Left cardiac atrium (tissue), 4 donors: Measurements from ENCODE around the gene FHDC1. TPM values are rescaled to one million over a fixed set of nuclear protein-coding genes. Genes with fewer than 3 reads are reported as not detected.

Source experiments
- ATAC-seq, 2 donors: fragments of 200-7000 bp; cut with Tn5 transposase; one replicate each; pipeline ENCODE4 v1.9.1; 2020; ENCODE audit warnings: mild to moderate bottlenecking in 2 of 2, moderate library complexity in 2 of 2
- DNase-seq: peaks from one replicate; pipeline ENCODE4 v3.0.0-alpha.2; 2020
- intact Hi-C, 2 donors: fragments of 100-400 bp; cut with DNase I; formaldehyde crosslinking; loops; one replicate each; pipeline versions ENCODE4 v1.14.1 to v1.15.1; 2022 to 2023
- total RNA-seq, 2 donors: library from RNA; stranded (reverse); fragmentation: NEBNext Ultra II Directional; extraction: Animal tissue kit (Norgen Biotek cat#: 25700); gene quantifications; one replicate each; pipeline ENCODE4 v1.2.1, GENCODE V29; 2021
- donor health status: DM: no; HTN: yes; CAD: no.
- donor health status: DM: no; HTN: yes; CAD: no; lungs with severe emphysema.
- donor health status: DM: yes; HTN: yes; CAD: no.
- donor health status: Dilated cardiomyopathy.

FHDC1 gene
- total RNA-seq, 2 donors from 2014 or later, result 0.50 to 0.53 TPM

GRCh38 chr4:152997771-152998487, 61.8 kb downstream of the FHDC1 start:
- ATAC-seq (peak in 1 of 2 donors; percentile 64), DNase-seq (no peak)
- intact Hi-C loops, result no loop called here

DNA sequence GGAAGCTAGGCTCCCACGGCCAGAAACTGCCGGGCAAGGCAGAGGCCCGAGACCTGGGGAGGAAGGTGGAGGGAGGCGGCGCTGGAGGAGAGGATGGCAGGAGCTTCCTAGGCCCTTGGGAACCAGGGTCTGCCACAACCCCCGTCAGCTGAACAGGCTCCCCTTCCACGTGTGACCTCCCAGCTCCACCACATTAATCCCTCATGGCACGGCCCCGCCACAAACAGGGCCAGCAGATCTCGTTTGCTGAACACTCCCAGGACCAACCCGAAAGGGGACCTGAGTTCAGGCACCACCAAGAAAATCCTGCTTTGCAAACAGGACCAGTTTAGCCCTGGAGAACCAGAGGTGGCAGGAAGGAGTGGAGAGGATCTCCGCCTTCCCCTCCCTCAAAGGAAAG, 62.7 kb downstream of the FHDC1 start:
- DNase-seq, result no peak
- intact Hi-C loops, result no loop called here
- ATAC-seq, result no peak

DNA sequence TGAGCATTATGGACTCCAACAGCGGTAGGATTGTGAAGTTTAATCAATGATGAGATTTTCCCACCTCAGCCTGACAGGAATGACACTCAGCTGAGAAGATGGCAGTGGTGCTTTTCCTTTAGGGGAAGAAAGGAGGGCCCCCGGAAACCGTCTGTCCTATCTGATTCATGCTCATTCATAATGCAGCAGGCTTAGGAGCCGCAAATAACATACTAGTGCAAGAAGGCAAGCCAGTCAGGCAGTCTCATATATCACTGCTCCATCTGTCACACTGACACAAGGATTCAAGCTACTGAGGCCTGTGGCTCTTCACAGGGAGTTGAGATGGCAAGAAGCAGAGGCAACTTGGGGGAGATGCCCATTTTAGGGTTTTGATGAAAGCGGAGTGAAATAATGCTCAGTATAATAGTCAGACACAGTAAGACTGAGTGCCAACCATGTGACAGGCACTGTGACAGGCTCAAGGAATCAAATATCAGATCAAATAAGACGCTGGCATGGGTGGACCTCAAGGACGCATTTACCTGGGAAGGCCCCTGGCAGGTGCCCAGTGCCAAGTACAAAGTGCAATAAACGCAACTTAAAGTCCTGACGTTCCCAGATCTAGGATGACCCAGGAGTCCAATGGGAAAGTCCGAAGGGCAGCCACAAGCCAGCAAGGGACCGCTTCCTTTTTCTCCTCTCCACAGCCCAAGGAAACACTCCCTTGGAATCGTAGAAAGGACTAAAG, 63.4 kb downstream of the FHDC1 start:
- ATAC-seq (no peak), DNase-seq (no peak)
- intact Hi-C loops, result no loop called here

DNA sequence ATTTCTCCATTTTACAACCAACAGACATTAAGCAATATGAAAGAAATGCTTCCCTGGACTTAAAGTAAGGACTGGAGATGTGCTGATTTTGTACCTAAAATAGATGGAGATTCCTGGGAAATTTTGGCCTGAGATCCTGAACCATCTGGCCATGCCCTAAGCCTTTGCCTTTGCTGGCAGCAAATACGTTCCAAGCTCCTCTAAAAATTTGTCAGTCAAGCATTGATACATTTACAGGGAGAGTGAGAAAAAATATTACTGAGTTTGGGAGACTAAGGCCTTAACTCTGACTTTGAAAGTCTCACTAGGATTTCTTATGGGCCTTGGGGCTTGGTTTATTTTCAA, 63.9 kb downstream of the FHDC1 start:
- intact Hi-C loops, result no loop called here
- no peak for DNase-seq
- no peak for ATAC-seq

GRCh38 chr4:153001626-153002025, 65.5 kb downstream of the FHDC1 start:
- ATAC-seq (no peak), DNase-seq (no peak)
- intact Hi-C loops, result no loop called here

DNA sequence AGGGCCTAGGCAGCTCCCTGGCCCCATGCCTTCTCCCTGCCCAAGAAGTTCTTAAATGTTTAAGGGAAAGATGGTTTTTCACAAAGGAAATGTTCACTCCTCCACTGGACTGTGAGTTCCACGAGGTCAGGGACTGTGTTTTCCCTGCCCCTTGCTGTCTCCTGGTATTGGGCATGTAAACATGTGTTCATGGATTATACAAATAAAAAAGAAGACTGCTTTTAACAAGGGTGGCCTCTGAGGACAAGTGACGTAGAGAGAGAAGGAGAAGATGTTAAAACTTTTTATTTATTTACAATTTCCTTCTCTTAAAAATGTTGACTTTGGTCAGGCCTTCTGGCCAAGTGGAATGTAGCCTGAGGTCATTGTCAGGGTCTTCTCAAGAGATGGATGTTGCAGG, 66.0 kb downstream of the FHDC1 start:
- intact Hi-C loops, result no loop called here
- ATAC-seq (no peak), DNase-seq (no peak)

- ATAC-seq (no peak), DNase-seq (no peak)
- intact Hi-C loops, result no loop called here
Observed at GRCh38 chr4:153004081-153004850, 68.1 kb downstream of the FHDC1 start.

DNA sequence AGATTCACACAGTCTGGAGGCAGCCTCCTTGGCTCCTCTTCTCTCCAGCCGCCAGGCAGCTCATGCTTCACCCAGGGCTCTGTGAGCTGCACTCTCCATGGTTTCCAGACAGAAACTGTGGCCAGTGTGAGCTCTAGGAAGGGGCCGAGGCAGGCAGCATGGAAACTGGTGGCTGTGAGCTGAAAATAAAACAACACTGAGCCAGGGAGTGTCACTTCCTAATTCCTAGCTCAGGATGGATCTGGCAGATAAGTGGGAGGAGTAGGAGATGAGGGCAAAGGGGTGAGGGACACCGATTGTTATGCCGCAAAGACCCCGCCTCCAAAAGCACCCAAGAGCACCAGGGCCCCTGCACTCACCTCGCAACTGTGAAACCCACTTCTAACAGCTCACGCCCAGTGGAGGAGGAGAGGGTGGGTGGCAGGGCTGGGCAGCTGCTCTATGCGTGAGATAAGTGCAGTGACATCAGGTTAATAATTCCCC, 69.8 kb downstream of the FHDC1 start:
- peak; percentile 31 for DNase-seq
- ATAC-seq, result peak in 1 of 2 donors; percentile 61
- intact Hi-C loops, result no loop called here

DNA sequence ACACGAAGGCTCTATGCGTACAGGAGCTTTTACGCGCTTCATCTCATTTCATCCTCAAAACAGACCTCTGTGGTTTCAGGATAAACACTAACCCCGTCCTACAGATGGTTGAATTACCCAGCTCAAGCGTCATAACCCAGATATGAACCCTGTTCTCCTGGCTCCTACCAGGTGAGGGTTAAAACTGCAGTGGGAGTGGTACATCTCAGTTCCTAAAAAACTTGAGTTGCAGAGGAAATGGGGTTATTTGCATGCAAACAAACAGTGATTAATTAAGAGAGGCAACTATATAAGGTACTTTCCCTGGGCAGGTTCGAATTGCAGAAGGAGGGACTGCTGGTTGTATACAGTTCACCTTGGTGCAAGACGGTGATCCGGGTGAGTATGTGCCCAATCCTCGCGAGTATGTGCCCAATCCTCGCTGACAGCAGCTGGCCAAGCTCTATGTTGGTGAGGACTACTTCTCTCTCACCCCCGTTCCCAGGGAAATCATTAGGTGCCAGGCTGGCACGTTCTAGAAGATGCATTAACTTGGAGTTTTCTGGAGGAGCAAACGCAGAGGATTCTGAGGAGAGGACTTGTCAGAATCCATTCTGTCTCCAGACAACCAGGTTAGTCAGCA, 72.6 kb downstream of the FHDC1 start:
- DNase-seq (no peak), ATAC-seq (no peak)
- intact Hi-C loops, result no loop called here

- DNase-seq, result no peak
- intact Hi-C loops, result no loop called here
- no peak for ATAC-seq
Observed at GRCh38 chr4:153010146-153010545, 74.0 kb downstream of the FHDC1 start.

DNA sequence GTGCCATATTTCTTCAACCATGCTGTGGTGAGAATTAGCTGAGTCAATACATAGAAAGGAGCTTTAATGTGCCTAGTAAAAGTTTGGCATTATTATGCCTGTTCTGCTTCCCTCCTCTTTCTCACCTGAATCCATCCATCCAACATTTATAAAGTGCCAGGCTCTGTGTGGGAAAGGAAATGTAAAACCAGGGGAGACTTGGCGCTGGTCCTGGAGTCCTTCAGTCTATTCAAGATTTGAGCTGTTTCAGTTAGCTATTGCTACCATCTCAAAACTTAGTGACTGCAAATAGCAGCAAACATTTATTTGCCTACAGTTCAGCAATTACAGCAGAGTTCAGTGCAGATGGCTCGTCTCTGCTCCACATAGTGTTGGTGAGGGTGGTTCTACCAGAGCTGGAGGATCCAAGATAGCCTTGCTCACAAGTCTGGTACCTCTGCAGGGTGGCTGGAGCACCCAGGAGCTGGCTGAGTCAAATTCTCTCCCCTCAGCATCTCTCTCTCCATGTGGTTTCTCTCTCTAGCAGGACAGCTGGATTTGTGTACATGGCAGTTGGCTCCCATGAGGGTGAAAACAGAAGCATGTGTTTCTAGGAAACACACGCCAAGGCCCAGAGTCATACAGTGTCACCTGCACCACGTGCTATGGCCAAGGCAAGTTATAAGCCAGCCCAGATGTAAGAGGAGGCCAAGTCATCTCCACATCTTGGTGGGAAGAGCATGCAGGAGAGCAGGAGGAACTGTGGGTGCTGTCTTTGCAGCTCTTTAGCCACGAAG, 77.3 kb downstream of the FHDC1 start:
- ATAC-seq (no peak), DNase-seq (no peak)
- intact Hi-C loops, result no loop called here

DNA sequence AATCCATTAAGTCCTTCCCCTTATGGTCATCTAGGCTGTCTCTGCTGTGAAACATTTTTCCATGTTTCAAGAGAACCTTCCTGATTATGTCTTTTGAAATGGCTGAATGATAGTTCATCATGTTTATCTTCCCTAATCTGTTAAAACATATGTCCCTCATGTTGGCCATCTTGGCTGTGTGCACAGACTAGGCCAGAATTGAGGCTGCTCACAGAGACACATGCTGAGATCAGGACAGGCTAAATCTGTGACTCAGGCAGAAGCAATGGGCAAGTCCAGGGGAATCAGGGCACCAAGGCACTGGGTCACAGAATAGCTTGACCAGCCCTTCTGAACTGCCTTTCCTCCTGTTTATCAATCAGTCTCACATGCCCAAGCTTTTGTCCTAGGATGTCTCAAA, 78.3 kb downstream of the FHDC1 start:
- intact Hi-C loops, result no loop called here
- no peak for ATAC-seq
- no peak for DNase-seq

DNA sequence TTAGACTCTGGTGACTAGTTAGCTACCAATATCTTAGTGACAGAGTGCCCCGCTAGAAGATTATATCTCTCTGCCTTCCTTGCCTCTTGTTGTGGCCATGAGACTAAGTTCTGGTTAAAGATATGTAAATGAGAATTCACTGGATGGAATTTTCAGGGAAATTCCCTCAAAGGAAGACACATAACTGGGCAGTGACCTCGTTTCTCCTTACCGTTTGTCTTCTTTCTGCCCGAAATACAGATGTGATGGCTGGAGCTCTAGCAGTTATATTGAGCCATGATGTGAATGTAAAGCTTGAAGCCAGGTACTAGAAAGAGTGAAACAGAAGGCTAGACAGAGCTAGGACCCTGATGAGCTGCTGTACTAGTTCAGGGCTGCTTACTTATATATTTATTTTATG, 80.5 kb downstream of the FHDC1 start:
- DNase-seq (no peak), ATAC-seq (no peak)
- intact Hi-C loops, result no loop called here

DNA sequence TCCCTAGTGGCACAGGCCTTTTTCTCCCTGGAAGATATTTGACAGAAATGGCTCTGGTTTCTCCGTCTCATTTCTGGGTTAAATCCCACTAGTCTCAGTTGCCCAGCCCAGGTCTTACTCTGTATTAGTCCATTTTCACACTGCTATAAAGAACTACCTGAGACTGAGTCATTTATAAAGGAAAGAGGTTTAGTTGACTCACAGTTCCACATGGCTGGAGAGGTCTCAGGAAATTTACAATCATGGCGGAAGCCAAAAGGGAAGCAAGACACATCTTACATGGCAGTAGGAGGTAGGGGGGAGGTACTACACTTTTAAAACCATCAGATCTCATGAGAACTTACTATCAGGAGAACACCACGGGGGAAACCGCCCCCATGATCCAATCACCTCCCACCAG, 81.9 kb downstream of the FHDC1 start:
- DNase-seq (no peak), ATAC-seq (no peak)
- intact Hi-C loops, result no loop called here

- intact Hi-C loops, result no loop called here
- DNase-seq (no peak), ATAC-seq (no peak)
Observed at GRCh38 chr4:153018684-153019083, 82.6 kb downstream of the FHDC1 start.

GRCh38 chr4:153019906-153020305, 83.8 kb downstream of the FHDC1 start:
- ATAC-seq (no peak), DNase-seq (no peak)
- intact Hi-C loops, result no loop called here

- ATAC-seq, result no peak
- intact Hi-C loops, result no loop called here
Observed at GRCh38 chr4:153020457-153020856, 84.3 kb downstream of the FHDC1 start.

GRCh38 chr4:153021276-153021675, 85.2 kb downstream of the FHDC1 start:
- DNase-seq (no peak), ATAC-seq (no peak)
- intact Hi-C loops, result no loop called here

More at GRCh38 chr4:153020457-153020856, 84.3 kb downstream of the FHDC1 start:
- DNase-seq, result no peak

DNA sequence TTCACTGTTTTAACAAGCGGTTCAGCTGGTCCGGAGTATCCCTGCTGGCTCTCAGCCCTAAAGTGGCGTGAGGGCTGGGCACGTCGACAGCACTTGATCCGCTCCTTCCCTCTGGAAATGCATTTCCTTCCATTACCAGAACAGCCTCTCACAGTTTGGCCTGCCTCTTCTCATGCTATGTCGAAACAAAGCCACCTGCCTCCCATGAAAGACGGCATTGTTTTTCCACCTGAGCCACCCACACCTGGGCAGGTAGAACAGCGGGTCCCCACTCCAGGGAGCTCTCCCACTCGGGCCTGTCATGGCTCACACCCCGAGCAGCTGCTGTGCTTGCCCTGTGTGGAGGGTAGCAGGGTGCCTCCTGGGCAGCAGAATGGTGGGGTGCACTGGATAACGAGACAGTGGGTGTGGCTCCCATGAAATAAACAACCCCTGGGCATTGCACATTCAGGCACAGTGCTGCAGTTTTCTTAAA, 86.2 kb downstream of the FHDC1 start:
- intact Hi-C loops, result no loop called here
- no peak for ATAC-seq
- DNase-seq, result no peak
